ENCODE results near the gene PTGER1.

GRCh38 chr19:14503285-14503684 is 28.1 kb upstream of the PTGER1 start:
- TF ChIP-seq CTCF (conservative IDR thresholded peaks at IDR 0.05; ENCODE audit: low read depth in 2 of 2) (no peak), REST (IDR thresholded peaks at IDR 0.05; ENCODE audit: unreplicated experiment) (no peak), EZH2 (IDR thresholded peaks at IDR 0.05; ENCODE audit: low read depth, unreplicated experiment) (no peak), POLR2AphosphoS5 (IDR thresholded peaks at IDR 0.05; ENCODE audit: low read depth) (no peak), JUNB (IDR thresholded peaks at IDR 0.05; ENCODE audit: unreplicated experiment) (no peak), EZH2phosphoT487 (IDR thresholded peaks at IDR 0.05; ENCODE audit: unreplicated experiment) (no peak), CREB1 (CRISPR knock-in tag; IDR thresholded peaks at IDR 0.05; ENCODE audit: low read depth) (no peak)

Measured in GM23338 (cell line).